ENCODE results near the gene EIF4E3. TPM values are rescaled to one million over a fixed set of nuclear protein-coding genes. Genes with fewer than 3 reads are reported as not detected.

Gene EIF4E3
- polyA plus RNA-seq, 1 donor = 7.9 TPM

DNA sequence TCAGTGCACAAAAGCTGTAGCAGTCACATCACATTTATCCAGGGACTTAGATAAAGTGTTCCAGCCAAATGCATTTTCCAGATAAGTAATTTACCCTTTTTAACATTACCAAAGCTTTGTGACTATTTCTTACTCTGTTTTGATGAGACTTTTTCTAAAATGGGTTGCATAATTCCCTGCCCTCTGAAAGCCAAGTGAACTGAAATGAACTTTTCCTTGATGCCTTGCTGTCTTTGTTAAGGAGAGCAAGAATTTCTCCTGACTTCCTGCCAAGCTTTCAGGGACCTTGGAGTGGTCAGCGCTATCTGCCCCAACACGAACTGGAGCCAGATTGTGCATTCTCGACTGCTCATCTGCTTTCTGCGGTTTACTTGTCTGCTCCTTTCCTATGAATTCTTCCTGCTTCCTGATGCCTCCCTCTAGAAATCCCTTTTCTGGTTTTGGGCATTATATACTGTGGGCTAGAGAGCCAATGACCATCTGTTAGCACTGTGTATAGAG lies 34.8 kb downstream of the EIF4E3 start:
- no peak for DNase-seq (ENCODE audit: low read depth)

DNA sequence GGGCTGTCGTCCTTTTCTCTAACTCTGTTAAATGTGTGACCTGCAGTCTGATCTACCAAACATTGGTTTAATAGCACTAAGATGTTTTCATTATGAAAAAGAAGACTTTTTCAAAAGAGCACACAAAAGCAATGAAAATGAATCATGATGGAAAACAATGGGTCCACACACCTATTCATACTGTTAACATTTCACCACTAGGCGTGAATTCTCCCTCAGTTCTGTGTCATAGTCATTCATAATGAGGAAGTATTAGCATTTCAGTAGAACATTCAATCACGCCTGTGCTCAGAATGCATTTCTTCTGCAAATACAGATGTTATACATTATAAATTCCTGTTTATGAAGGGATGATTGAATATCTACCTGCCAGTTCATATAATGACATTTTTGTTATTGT lies 35.9 kb downstream of the EIF4E3 start:
- DNase-seq (ENCODE audit: low read depth) = no peak

DNA sequence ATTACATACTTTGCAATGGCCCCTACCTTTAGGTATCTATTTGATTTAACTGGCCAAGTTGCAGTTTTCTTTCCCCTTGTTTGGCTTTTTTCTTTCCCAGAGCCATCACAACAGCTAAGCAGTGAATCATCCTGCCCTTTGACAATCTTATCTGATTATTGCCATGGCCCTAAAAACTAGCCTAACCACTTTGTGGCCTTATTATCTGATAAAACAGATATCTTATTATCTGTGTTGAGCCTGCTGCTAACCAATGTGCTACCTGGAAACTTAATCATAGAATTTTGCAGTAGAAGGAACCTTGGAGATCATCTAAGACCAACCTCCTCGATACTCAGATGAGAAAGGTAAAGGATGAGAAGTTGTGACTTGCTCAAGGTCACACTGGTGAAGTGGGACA lies 37.1 kb downstream of the EIF4E3 start:
- DNase-seq (ENCODE audit: low read depth) = no peak

DNA sequence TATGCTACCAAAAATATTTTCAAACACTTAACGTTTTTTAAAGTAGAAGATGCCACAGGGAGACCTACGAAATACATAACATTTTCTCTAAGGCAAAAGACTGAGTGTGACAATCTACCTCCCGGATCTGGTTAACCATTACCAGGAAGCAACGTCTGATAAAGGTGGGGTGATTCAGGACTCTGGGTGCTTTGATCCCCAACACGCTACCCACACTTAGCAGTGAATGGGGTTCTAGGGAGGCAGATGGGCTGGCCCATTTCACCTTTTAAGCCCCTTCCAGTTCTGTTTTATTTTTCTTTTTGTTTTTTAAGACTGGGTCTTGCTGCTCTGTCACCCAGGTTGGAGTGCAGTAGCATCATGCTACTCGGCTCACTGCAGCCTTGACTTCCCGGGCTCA lies 39.5 kb downstream of the EIF4E3 start:
- no peak for DNase-seq (ENCODE audit: low read depth)

DNA sequence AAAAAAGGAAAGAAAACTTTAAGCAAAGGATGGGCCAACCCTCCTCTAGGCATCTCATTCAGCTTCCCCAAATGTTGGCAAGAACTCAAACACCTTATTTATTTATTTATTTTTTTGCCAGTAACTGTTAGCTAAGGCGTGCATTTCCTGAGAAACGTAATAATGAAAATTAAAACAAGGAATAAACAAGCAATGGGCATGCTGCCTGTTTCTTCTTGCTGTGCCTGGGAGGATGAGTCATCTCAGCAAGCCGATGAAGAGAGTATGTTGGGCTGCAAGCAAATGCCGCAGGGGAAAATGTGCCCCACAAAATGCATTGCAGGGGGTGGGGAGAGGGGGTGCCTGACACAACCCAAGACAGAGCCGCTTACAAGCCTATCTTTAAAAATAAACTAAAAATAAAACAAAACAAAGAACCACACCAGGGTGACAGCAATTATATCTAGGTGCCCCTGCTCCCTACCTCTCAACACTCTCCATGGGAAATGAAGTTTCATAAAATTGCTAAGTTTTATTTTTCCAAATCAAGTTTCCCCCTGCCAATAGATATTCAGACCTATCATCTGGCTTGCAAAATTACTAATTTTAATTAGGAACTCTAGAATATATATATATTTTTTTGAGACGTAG lies 40.3 kb downstream of the EIF4E3 start:
- no peak for DNase-seq (ENCODE audit: low read depth)

DNA sequence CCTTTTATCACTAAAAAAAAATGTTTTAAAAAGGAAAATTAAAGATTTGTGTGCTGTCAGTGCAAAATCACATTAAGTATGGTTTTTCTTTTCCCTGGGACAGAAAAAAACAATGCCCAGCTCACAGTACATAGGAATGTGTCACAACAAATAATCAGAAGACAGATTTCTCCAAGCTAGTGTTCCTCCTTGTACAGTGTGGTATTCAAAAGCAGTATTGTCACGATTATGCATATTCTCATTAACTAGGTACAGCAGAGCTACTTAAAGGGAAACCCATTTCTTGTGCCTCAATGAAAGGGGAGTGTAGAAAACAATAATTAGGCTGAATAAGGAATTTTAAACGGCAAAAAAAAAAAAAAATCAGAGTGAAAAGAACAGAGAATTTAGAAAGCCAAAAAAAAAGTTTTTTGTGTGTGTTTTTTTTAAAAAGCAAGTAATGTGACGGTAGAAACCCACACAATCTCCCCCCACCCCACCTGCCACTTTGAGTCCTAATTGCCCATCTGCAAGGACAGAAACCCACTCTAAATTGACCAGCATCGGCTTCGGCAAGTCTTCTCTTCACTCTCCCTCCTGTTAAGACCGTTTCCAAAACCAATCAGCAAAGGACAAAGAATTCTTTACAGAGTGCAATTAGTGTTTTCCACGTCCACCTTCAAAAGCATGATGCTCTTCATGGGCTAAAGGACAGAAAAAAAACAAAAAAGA lies 41.0 kb downstream of the EIF4E3 start:
- no peak for DNase-seq (ENCODE audit: low read depth)

DNA sequence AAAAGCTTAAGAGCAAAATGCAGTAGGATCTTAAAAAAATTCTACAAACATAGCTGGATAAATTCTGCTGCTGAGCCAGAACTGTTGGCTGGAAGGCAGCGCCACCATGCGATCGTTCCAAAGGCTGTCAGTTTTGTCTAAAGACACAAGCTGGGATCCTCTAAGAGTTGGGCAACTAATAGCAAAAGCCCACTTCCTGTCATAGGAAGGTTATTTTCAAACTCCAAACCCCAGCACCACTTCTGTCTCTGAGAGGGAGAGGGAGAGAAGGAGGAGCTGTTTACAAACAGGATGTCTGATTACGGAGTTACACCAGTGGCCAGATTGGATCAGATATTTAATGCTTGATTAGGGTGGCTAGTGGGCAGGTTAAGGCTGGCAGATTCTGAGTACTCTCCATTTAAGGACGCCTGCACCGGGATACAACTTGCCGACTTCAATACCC lies 44.0 kb downstream of the EIF4E3 start:
- no peak for DNase-seq (ENCODE audit: low read depth)

DNA sequence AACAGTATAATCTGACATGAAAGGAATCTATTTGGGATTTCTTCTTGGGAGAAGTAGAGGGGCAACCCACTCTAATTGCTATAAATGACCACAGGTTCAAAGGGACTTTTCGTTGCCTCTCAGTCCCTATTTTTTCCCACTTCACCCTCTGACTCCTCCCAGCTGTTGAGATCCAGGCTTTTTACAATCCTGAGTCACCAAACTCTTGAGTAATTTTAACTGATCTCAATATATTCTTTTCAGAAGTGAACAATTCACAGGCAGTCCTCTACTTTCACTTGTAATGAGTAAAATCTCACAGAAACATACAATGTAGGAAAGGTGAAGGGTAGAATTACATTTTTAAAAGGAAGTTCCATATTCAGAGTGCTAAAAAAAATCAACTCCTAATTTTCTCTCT lies 44.6 kb downstream of the EIF4E3 start:
- DNase-seq (ENCODE audit: low read depth) = no peak

DNA sequence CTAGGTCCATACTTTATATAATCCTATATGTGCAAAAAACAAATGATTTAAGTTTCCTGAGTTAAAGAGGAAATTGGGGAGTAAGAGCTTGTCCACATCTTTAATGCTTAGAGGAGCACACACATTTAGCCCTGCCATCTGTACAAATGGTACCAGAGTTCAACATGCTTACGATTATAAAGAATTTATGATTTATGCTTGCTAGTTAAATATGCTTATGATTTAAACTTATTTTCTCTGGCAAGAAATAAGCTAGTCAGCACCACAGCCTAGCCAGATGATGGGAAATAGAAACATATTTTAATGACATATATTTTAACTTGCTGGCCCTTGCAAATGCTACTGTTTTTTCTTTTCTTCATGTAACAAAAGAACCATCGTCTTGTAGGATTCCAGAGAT lies 48.3 kb downstream of the EIF4E3 start:
- no peak for DNase-seq (ENCODE audit: low read depth)

DNA sequence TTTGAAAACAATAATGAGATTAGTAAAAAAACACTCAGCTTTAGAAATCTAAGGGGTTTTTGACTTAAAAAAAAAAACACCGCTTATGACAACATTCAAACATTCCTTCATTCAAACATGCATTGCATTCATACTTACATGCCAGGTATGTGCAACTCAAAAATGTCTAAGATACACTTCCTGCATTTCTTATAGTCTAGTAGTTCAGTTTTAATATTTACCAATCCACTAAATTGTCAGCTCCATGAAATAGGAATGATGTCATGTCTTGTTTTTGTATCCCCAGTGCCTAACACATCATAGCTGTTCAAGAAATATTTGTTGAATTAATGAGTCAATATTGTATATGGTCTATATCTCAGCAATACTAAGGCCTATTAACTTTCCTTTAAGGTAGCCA lies 51.7 kb downstream of the EIF4E3 start:
- no peak for DNase-seq (ENCODE audit: low read depth)

DNA sequence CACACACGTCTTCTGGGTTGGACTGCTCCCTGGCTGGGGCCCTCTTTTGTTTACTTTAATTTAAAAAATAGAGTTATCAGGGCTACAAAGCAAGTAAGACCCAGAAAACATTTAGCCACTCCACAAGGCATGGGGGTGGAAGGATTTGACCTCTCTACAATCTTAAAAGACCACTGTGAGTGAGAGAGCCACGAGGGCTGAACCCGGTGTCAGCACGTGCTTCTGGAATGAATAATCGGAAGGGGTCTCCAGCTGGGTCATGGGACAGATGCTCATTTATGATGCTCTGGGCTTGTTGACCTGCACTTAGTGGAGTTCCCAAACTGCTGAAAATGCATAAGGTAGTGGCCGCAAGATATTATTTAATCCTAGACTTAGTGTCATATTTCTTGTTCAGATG lies 52.4 kb downstream of the EIF4E3 start:
- DNase-seq (ENCODE audit: low read depth) = no peak

DNA sequence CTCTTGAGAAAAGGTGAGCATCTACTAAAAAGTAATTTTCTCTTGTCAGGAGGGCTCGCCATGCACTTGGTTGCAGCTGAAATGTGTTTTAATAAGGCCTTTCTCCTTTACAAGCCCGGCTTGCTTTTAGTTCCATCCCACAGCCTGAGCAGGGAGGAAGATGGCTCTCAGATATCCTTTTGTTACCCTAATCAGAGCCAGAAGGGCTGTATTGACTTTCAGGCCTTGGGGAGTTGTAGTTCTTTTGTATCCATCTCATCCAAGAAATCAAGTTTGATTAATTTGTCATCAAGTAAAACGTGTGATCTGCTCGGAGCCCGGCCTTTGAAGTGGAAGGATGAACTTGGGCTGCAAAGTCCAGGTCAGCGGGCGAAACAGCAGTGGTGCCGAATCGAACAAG lies 52.9 kb downstream of the EIF4E3 start:
- DNase-seq (ENCODE audit: low read depth) = no peak

DNA sequence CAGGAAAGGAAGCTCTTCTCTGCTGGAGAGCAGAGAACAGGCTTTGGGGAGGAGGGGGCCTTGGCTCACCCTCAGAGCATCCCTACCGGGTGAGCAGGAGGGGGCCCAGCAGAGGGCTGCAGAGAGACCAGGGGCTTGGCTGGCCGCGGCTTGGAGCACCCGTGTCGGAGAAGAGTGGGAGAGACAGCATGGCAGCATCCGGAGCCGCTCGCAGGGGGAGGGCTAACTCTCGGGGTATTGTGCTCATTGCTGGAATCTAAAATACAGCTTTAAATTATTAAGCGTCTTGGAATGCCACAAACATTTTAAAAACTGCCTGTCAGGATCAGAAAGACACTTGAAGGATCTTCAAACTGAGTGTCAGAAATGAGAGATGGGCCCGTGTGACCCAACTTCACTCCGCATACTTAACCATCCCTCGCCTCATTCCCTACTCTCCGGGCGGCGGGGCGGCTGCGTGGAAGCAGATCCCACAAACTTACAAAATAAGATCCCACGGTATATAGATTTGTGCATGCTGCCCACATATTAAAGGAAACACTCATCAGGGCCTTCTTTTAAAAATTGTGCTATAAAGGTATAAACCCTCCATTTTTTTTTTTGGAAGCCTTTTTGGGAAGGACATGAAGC lies 53.9 kb downstream of the EIF4E3 start:
- no peak for DNase-seq (ENCODE audit: low read depth)

DNA sequence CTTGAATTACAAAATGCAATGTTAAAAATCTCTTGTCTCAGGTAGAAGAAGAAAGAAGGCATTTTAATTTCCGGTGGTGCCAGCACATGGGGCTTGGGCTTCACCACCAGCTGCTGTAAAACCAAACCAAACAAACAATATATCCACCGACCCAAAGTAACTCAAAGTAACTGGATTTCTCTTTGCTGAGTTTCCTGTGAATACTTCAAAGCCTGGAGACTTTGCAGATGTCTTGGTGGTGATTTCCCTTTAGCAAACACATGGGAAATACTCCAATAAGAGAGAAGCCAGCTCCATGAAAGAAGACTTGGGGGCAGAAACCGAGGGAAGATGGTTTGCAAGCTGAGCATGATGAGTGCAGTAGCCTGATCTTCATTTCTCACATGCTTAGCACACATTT lies 62.6 kb downstream of the EIF4E3 start:
- no peak for DNase-seq (ENCODE audit: low read depth)

DNA sequence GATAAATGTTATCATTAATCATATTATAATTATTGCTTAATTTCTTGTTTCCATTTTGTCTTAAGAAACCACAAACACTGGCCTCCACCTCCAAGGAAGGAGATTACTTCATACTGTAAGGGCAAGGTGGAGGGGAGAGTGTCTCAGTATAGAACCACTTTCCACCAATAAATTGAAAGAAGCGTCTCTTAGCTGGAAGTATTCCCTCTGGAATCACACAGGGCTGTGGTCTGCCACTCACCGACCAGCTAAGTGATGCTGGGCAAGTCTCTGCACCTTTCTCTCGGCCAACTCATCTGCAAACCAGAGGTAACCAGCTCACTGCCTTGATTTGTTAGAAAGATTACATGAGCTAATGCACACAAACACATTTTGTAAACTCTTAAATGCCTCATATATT lies 63.1 kb downstream of the EIF4E3 start:
- no peak for DNase-seq (ENCODE audit: low read depth)

DNA sequence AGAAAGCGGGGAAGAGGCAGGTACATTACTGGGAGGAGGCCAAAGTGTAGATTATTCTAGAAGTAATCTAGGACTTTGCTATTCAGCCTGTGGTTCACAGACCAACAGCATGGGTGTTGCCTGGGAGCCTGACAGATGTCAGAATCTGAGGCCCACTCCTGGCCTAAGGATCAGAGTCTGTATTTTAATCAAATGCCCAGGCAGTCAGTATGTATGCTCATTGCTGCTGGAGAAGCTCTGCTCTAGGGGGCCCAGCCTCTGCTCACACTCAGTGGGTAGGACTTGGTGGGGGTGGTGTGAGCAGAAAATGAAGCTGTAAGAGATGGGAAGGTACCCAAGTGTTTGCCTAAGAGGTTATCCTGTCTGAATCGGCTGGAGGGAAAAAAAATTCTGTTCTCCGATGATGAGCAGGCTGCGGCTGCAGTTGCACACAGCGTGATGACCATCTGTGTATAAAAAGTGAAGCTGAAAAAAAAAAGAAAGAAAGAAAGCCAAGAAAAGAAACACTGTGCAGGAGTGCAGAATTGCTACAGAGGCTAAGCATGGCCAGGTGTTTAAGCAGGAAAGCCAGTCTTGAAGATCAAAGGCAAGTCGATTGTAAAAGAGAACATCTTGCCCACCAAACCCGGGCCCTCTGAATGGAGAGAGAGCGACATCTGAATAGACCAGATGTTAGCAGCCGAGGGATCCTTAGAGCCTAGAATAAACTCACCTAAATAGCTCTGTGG lies 65.2 kb downstream of the EIF4E3 start:
- DNase-seq (ENCODE audit: low read depth) = no peak

DNA sequence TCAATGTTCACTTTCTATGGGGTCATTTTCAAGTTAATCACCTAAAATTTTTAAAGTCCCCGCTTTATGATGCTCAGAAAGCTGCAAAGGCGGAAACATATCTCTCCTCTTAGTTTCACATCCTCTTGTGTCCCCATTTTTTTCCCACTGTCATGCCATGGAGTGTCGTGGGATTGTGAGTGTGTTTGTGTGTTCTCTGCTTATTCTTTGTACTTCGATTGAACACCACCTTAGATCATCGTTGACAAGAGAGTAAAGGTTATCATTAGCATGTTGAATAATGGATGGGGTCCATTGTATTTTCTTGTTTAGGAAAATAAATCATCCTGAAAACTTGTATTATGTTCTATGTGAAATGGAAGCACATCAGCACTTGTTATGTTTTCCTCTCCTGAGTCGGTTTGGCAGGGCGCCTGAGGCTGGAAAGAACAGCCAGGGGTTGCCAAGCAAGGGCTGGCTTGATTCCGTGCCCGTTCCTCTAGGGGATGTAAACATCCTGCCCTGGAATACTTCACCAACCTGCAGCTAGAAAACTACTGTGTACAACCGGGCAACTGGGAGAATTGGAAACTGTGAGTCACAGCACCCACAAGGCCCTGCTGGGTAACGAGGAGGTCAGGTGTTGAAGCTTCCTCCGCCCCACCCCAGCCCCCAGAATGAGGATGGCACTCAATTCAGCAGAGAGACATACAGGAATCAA lies 67.2 kb downstream of the EIF4E3 start:
- no peak for DNase-seq (ENCODE audit: low read depth)

DNA sequence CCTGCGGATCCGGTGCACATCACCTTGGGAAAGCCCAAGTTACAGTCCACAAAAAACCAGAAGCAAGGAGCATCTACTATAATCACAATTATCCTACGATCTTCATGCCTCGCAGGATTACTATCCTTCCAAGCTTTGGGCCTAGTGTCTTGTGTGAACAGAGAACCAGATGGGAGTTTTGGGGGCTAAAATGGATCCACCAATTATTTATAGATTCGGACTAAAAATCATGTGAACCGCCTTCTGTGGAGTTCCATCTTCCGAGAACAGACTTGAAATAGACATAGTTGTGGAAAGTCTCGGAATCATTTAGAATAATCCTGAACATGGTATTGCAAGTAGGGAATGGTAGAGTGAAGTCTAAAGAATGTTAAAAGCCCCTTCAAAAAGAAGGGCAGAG lies 70.1 kb downstream of the EIF4E3 start:
- no peak for DNase-seq (ENCODE audit: low read depth)

DNA sequence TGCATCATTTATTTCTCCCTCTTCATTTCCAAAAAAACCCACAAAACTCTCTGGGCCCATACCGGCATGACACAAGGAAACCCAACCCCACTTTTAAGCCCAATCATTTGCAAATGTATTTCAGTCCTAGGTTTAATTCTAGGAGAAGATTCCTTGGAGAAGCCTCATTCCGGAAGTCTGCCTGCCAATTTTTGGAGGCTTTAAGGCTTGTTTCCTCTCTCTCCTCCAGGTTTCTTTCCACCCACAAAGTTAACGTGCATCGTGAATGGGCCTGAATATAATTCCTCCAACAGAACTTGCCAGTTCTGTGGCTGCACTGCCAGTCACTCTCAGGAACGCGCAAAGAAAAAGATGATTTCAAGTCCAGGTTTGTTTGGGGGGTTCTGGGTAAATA lies 71.8 kb downstream of the EIF4E3 start:
- no peak for DNase-seq (ENCODE audit: low read depth)

DNA sequence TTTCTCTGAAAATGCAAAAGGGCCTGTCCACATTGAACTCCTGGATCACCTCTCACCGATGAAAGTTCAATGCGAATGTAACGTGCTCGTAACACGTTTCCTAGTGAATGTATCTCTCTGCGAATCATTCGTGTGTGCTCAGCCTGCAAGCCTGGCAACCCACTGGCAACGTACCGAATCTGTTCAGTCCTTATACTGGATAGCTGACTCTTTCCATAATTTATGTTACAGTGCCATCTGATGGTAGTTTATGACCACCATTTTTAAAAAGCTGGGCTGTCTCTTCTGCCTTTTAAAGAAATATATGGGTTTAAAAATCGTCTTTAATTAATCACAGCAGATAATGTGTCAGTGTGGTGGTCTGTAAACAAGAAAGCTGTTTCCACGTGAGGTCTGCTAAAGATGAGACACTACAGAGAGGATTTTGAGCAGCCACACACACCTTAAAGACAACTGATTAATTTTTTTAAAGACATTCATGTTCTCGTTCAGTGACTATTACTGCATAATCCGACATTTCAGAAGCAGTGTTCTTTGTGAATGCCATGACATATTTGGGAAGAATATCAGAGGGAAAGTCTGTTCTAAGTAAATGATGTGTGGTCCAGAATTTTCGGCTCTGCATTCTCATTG lies 72.3 kb downstream of the EIF4E3 start:
- DNase-seq (ENCODE audit: low read depth) = peak; percentile 47

DNA sequence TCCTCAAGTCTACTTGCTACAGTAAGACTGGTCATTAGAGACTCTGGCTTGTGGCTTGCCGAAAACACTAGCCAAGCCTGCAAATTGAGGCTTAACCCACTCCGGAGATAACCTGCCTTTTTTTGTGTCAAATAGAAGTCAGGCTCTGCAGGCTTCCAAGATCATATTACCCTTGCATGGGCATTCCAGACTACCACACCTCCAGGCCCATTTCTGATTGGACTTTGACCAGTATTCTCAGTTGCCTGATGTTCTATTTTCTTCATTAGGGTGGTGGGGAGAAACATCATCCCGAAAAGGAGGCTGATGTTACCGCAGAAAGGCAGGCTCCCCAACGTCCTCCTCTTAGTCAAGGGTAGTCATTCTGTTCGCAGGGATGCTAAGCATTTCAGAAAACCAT lies 73.6 kb downstream of the EIF4E3 start:
- DNase-seq (ENCODE audit: low read depth) = no peak

Data from forelimb muscle (tissue), 1 donor.